Ovary (tissue), 3 donors: ENCODE measurements around the gene KIAA0825.
"Not testable (repeated sequence)": the region's sequence is repeated elsewhere in the genome, so short reads cannot be mapped to it uniquely, and the experiment has no call there.

Experiments used
- CTCF ChIP-seq, 3 donors: fragments of 450-650 bp in 2 of 3; fragments of 200-600 bp in 1 of 3; IDR thresholded peaks; one replicate each; pipeline versions ENCODE4 v1.5.1 to v1.8.0; 2016 to 2022; ENCODE audit warnings: antibody characterized with exemption in 3 of 3, mild to moderate bottlenecking in 1 of 3
- EP300 ChIP-seq: sonication (generic); formaldehyde crosslinking; IDR thresholded peaks from one replicate; pipeline ENCODE4 v1.6.1; 2017; ENCODE audit warnings: antibody characterized with exemption
- donor health status: DM: no; HTN: no; CAD: no.

GRCh38 chr5:94573349-94573748 lies 45.1 kb downstream of the KIAA0825 start:
- not testable (repeated sequence) for TF ChIP-seq CTCF (IDR thresholded peaks at IDR 0.05); EP300
